Aorta (tissue), 5 donors: Measurements from ENCODE around the gene SP3. TPM values are rescaled to one million over a fixed set of nuclear protein-coding genes. Genes with fewer than 3 reads are reported as not detected.
A peak's percentile ranks its signal among the peaks of the same experiment; 100 is the strongest.

Source experiments
- ATAC-seq: fragments of 200-7000 bp; cut with Tn5 transposase; one replicate; pipeline ENCODE4 v1.9.1; 2022; ENCODE audit warnings: moderate library complexity; ENCODE audit not compliant: low FRiP score
- DNase-seq, 2 donors: peaks; one replicate each; pipeline ENCODE4 v3.0.0-alpha.2; 2020
- H3K27ac ChIP-seq, 2 donors: one replicate each; pipeline ENCODE4 v1.5.1; 2013; ENCODE audit warnings: low read length in 2 of 2, mild to moderate bottlenecking in 2 of 2, moderate library complexity in 2 of 2, control low read depth in 1 of 2, inconsistent platforms in 1 of 2, low read depth in 1 of 2
- H3K27me3 ChIP-seq, 2 donors: one replicate each; pipeline ENCODE4 v1.6.1; 2013; ENCODE audit warnings: control low read depth in 1 of 2, low read length in 1 of 2, mild to moderate bottlenecking in 1 of 2, moderate library complexity in 1 of 2; ENCODE audit not compliant: insufficient read depth in 2 of 2, control insufficient read depth in 1 of 2
- H3K36me3 ChIP-seq, 2 donors: one replicate each; pipeline ENCODE4 v1.6.1; 2013; ENCODE audit warnings: control low read depth in 1 of 2, low read length in 1 of 2, mild to moderate bottlenecking in 1 of 2; ENCODE audit not compliant: insufficient read depth in 2 of 2, control insufficient read depth in 1 of 2
- H3K4me1 ChIP-seq, 2 donors: one replicate each; pipeline ENCODE4 v1.6.1; 2013; ENCODE audit warnings: low read length in 2 of 2, control low read depth in 1 of 2, mild to moderate bottlenecking in 1 of 2, moderate library complexity in 1 of 2; ENCODE audit not compliant: insufficient read depth in 2 of 2, control insufficient read depth in 1 of 2
- H3K4me3 ChIP-seq, 2 donors: one replicate each; pipeline ENCODE4 v1.5.1; 2013; ENCODE audit warnings: low read length in 2 of 2, control low read depth in 1 of 2, mild to moderate bottlenecking in 1 of 2
- H3K9me3 ChIP-seq: one replicate; pipeline ENCODE4 v1.6.1; 2013; ENCODE audit warnings: mild to moderate bottlenecking, low read length; ENCODE audit not compliant: control insufficient read depth
- WGBS, 2 donors: extraction: QIAGEN DNeasy Blood & Tissue Kit; methylation state at CpG; one replicate each; pipeline ENCODE4 v1.1.7; 2013; 5-methylcytosine and 5-hydroxymethylcytosine counted together
- intact Hi-C, 2 donors: fragments of 100-400 bp; cut with DNase I; formaldehyde crosslinking; loops; one replicate each; pipeline versions ENCODE4 v1.14.2 to v1.15.0; 2022
- polyA plus RNA-seq, 2 donors: library from polyadenylated mRNA; stranded (reverse); fragments of 200-250 nt; gene quantifications; one replicate each; pipeline ENCODE4 v1.2.3, GENCODE V29; 2013
- total RNA-seq, 2 donors: library from RNA; stranded (reverse); fragmentation: NEBNext Ultra II Directional; extraction: Animal tissue kit (Norgen Biotek cat#: 25700); gene quantifications; one replicate each; pipeline ENCODE4 v1.2.1, GENCODE V29; 2021
- donor health status: healthy with polysubstance abuse.
- donor health status: Bipolar disorder and iron deficiency.
- donor health status: DM: no; HTN: no; CAD: no.
- donor health status: DM: no; HTN: no; CAD: no.
- donor health status: DM: yes; HTN: yes; CAD: no.

SP3 gene
- total and polyA plus RNA-seq, 4 donors = 16.2 to 97.6 (median 52.2) TPM

- no peaks in the 10 kb centered on the region for H3K9me3 ChIP-seq
- H3K36me3 ChIP-seq = no peaks in the 10 kb centered on the region
- H3K4me1 ChIP-seq = peaks cover 2 to 11% of the 10 kb centered on the region in 2 donors
- H3K4me3 ChIP-seq = no peak overlapping the region
- peak overlapping the region; percentile 84 to 90 for H3K27ac ChIP-seq
- DNase-seq (peak in 1 of 2 donors; percentile 61), ATAC-seq (peak; percentile 9)
- intact Hi-C loops = loop anchor here (1.0 to 2.0 kb wide), 2 partner anchors 17 to 22 kb away; no protein-coding TSS in a partner anchor
- WGBS, 2 donors = 8 to 10% methylated on average over 3 of the region's 3 CpGs
- H3K27me3 ChIP-seq = no peaks in the 10 kb centered on the region
These were observed 17.7 kb upstream of the SP3 start for GRCh38 chr2:173982918-173983317.

- intact Hi-C loops = loop anchor here in 1 of 2 donors (2.0 kb wide), 1 partner anchor 23 kb away; no protein-coding TSS in a partner anchor
These were observed 17.1 kb upstream of the SP3 start for GRCh38 chr2:173982182-173982714.

DNA sequence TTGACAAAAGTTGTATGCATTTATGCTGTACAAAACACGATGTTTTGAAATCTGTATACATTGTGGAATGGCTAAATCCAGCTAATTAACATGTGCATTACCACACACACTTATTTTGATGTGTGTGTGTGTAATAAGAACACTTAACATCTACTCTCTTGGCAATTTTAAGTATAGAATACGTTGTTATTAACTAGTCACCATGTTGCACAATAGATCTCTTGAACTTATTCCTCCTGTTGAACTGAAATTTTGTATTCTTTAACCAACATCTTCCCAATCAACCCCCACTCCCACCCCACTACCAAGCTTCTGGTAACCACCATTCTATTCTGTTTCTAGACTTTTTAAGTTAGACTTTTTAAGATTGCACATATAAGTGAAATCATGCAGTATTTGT lies 16.3 kb upstream of the SP3 start:
- DNase-seq (no peak), ATAC-seq (no peak)
- Histone ChIP-seq H3K36me3 (no peaks in the 10 kb centered on the region), H3K9me3 (no peaks in the 10 kb centered on the region), H3K4me1 (peaks cover 2 to 8% of the 10 kb centered on the region in 2 donors), H3K4me3 (no peak overlapping the region), H3K27me3 (no peaks in the 10 kb centered on the region), H3K27ac (no peak overlapping the region)
- 95 to 98% methylated on average over 2 of the region's 2 CpGs for WGBS, 2 donors
- intact Hi-C loops = no loop called here

More at GRCh38 chr2:173982182-173982714, 17.1 kb upstream of the SP3 start:
- H3K27ac ChIP-seq = peak overlapping the region; percentile 84 to 90
- H3K9me3 ChIP-seq = no peaks in the 10 kb centered on the region
- WGBS, 2 donors = 97% methylated on average over 2 of the region's 2 CpGs
- peaks cover 2 to 11% of the 10 kb centered on the region in 2 donors for H3K4me1 ChIP-seq
- no peaks in the 10 kb centered on the region for H3K27me3 ChIP-seq
- DNase-seq (no peak), ATAC-seq (no peak)
- no peak overlapping the region for H3K4me3 ChIP-seq
- no peaks in the 10 kb centered on the region for H3K36me3 ChIP-seq

DNA sequence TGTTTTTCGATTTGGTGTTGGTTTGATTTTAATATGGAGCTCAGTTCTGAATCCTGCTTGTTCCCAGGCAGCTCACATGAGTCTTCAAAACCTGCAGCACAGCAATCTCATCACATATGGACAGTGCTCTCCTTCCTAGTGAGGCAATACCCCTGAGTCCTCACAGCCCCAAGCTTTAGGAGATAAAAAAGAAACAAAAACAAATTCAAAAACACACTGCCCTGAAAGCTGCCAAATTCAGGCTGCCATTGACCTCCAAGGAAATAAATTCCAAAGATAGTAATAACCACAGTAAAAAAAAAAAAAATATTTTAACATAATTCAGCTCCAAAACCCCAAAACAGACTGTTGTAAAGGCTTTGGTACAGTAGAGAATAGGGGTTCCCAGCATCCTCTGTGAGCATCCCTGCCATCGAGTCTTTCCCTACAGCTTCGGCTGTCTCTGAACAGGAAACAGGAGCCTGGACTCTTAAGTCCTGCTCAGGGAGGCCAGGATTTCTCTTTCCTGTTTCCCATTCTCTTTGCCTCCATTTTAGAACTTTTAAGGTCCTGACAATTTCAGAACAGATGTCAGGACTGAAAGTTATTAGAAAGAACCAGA lies 14.7 kb upstream of the SP3 start:
- ATAC-seq (peak; percentile 53), DNase-seq (no peak)
- H3K9me3 ChIP-seq = no peaks in the 10 kb centered on the region
- WGBS, 2 donors = 49 to 57% methylated on average over 3 of the region's 3 CpGs
- peaks cover 0 to 2% of the 10 kb centered on the region in 2 donors for H3K4me1 ChIP-seq
- H3K36me3 ChIP-seq = no peaks in the 10 kb centered on the region
- H3K27ac ChIP-seq = no peak overlapping the region
- no peaks in the 10 kb centered on the region for H3K27me3 ChIP-seq
- intact Hi-C loops = no loop called here
- H3K4me3 ChIP-seq = no peak overlapping the region

DNA sequence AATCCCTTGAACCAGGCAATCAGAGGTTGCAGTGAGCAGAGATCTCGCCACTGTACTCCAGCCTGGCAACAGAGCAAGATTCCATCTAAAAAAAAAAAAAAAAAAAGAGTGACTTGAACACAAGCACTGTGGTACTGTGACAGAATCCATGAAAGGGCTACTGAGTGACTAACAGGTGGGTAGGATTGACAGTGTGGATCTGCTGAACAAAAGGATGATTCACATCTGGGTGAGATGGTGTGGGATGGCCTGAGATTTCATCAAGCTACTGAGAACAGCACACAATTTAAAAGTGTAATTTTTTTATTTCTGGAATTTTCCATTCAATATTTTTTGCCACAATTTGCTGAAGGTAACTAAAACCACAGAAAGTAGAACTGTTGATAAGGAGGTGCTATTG lies 13.3 kb upstream of the SP3 start:
- Histone ChIP-seq H3K9me3 (no peaks in the 10 kb centered on the region), H3K27me3 (no peaks in the 10 kb centered on the region), H3K36me3 (no peaks in the 10 kb centered on the region), H3K27ac (no peak overlapping the region), H3K4me3 (no peak overlapping the region), H3K4me1 (peaks cover 0 to 2% of the 10 kb centered on the region in 2 donors)
- ATAC-seq (no peak), DNase-seq (no peak)
- intact Hi-C loops = no loop called here
- 72 to 82% methylated on average over 1 of the region's 1 CpG for WGBS, 2 donors

DNA sequence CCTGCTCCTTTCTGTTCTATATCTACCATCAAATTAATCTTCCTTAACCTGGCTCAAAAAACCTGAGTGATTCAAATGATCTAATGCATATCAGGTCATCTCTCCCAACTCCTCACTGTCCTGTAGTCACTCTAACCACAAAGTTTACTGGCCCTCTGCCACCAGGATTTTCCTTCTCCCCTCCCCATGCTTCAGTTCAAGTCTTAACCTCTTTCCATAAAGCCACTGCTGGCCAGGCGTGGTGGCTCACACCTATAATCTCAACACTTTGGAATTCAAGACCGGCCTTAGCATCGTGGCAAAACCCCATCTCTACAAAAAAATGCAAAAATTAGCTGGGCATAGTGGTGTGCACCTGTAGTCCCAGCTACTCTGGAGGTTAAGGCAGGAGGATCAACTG lies 7.5 kb upstream of the SP3 start:
- no peaks in the 10 kb centered on the region for H3K27me3 ChIP-seq
- no peak overlapping the region for H3K27ac ChIP-seq
- H3K9me3 ChIP-seq = no peaks in the 10 kb centered on the region
- no peak for ATAC-seq
- no peak for DNase-seq
- no peaks in the 10 kb centered on the region for H3K36me3 ChIP-seq
- intact Hi-C loops = no loop called here
- WGBS, 2 donors = 57 to 67% methylated on average over 3 of the region's 3 CpGs
- H3K4me3 ChIP-seq = no peak overlapping the region
- peaks cover 0 to 3% of the 10 kb centered on the region in 2 donors for H3K4me1 ChIP-seq

GRCh38 chr2:173972165-173972564 lies 7.0 kb upstream of the SP3 start:
- no peaks in the 10 kb centered on the region for H3K27me3 ChIP-seq
- 92 to 96% methylated on average over 2 of the region's 2 CpGs for WGBS, 2 donors
- DNase-seq (no peak), ATAC-seq (no peak)
- H3K27ac ChIP-seq = no peak overlapping the region
- H3K4me3 ChIP-seq = no peak overlapping the region
- peaks cover 0 to 3% of the 10 kb centered on the region in 2 donors for H3K4me1 ChIP-seq
- no peaks in the 10 kb centered on the region for H3K9me3 ChIP-seq
- intact Hi-C loops = no loop called here
- H3K36me3 ChIP-seq = no peaks in the 10 kb centered on the region

DNA sequence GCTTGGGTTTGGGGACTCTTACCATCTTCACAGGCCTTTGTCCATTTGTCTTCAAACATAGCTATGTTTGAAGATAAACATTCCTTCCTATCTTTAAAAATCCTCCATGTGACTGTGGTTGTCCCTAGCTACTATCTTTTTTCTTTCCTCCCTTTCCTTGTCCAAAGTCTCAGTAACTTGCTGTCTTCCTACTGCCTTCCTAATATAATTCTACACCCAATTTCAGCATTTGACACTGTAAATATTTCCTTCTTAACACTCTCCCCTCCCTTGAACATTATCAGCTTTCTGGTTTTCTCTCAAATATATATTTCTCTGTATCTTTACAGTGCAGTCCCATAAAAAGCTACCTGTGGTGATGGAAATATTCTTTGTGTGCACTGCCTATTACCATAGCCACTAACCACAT lies 5.3 kb upstream of the SP3 start:
- no peak overlapping the region for H3K27ac ChIP-seq

DNA sequence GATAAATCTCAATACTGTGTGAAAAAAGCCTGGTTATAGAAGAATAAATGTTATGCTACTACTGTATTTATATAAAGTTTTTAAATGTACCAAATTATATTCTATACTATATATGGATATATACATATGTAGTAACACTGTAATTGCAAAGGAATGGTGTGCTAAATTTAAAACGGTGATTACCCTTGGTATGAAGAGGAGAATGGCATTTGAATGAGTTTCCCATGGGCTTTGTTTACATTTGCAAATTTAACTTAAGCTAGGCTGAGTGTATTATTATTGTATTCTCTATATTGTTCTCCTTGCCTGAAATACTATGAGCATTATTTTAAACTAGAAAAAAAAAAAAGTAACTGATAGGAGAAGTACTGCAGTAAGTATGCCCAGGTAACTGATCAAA lies 4.7 kb upstream of the SP3 start:
- intact Hi-C loops = loop anchor here in 1 of 2 donors (5.0 kb wide), 1 partner anchor 118 kb away; no protein-coding TSS in a partner anchor
- no peaks in the 10 kb centered on the region for H3K9me3 ChIP-seq
- no peak overlapping the region for H3K27ac ChIP-seq
- DNase-seq (no peak), ATAC-seq (no peak)
- H3K4me1 ChIP-seq = peaks cover 0 to 3% of the 10 kb centered on the region in 2 donors
- no peaks in the 10 kb centered on the region for H3K36me3 ChIP-seq
- no peaks in the 10 kb centered on the region for H3K27me3 ChIP-seq
- 3 to 9% methylated on average over 1 of the region's 1 CpG for WGBS, 2 donors
- no peak overlapping the region for H3K4me3 ChIP-seq

More for the DNA sequence above, 5.3 kb upstream of the SP3 start:
- ATAC-seq = no peak
- Histone ChIP-seq H3K4me1 (peaks cover 0 to 3% of the 10 kb centered on the region in 2 donors), H3K9me3 (no peaks in the 10 kb centered on the region), H3K4me3 (no peak overlapping the region), H3K36me3 (no peaks in the 10 kb centered on the region), H3K27me3 (no peaks in the 10 kb centered on the region)
- intact Hi-C loops = no loop called here
- DNase-seq = no peak
